Measurements from ENCODE around the gene PLEKHA6. TPM values are rescaled to one million over a fixed set of nuclear protein-coding genes. Genes with fewer than 3 reads are reported as not detected.

The PLEKHA6 gene
- total and polyA plus RNA-seq, 2 experiments from 2014 or later: 2.8 to 6.2 TPM

- TF ChIP-seq ZNF462 (CRISPR knock-in tag; IDR thresholded peaks at IDR 0.05) (no peak), CREB1 (CRISPR knock-in tag; IDR thresholded peaks at IDR 0.05; ENCODE audit: low read depth) (no peak), ETS1 (IDR thresholded peaks at IDR 0.05) (no peak), REST (IDR thresholded peaks at IDR 0.05; ENCODE audit: unreplicated experiment) (no peak)
Measured at GRCh38 chr1:204274446-204274845, 85.3 kb downstream of the PLEKHA6 start (continued).

GRCh38 chr1:204272505-204272904 lies 87.2 kb downstream of the PLEKHA6 start:
- H2AFZ ChIP-seq: no peak overlapping the region
- no peaks in the 10 kb centered on the region for H3K27me3 ChIP-seq (ENCODE audit: insufficient read depth)
- H3K27ac ChIP-seq (ENCODE audit: low read depth): no peak overlapping the region
- H3K36me3 Mint-ChIP-seq (ENCODE audit: low read depth): peaks cover 13% of the 10 kb centered on the region
- no peak for TF ChIP-seq ZNF114 (CRISPR knock-in tag; IDR thresholded peaks at IDR 0.05)
- no peak for TF ChIP-seq JUNB (IDR thresholded peaks at IDR 0.05; ENCODE audit: unreplicated experiment)
- peaks cover 11% of the 10 kb centered on the region for H3K4me1 Mint-ChIP-seq
- no peak overlapping the region for H3K4me2 ChIP-seq
- H3F3A ChIP-seq (replicated peaks; ENCODE audit: low read depth): no peaks in the 10 kb centered on the region
- no peaks in the 10 kb centered on the region; the same call in 2 of the 3 replicates for H3K9me3 Mint-ChIP-seq
- H3K27me3 Mint-ChIP-seq (ENCODE audit: insufficient read depth, low read depth, poor library complexity): no peaks in the 10 kb centered on the region
- ATAC-seq (no peak), DNase-seq (ENCODE audit: low spot score) (no peak)
- no peaks in the 10 kb centered on the region for H4K20me1 ChIP-seq (replicated peaks; ENCODE audit: insufficient read depth)
- H3K36me3 ChIP-seq (ENCODE audit: insufficient read depth): no peaks in the 10 kb centered on the region
- H3K4me3 ChIP-seq: no peak overlapping the region
- H3K4me3 Mint-ChIP-seq: no peak overlapping the region
- H3K79me2 ChIP-seq (replicated peaks; ENCODE audit: insufficient read depth): no peaks in the 10 kb centered on the region
- no peaks in the 10 kb centered on the region for H3K4me1 ChIP-seq (ENCODE audit: insufficient read depth)
- no peak overlapping the region for H3K27ac Mint-ChIP-seq
- no peaks in the 10 kb centered on the region for H3K9me2 ChIP-seq (ENCODE audit: insufficient read depth)

Measured in GM23338 (cell line).